Measurements from ENCODE around the gene PLSCR1. TPM values are rescaled to one million over a fixed set of nuclear protein-coding genes. Genes with fewer than 3 reads are reported as not detected.

PLSCR1 gene
- polyA plus RNA-seq, 1 experiment, result 40.4 TPM

GRCh38 chr3:146466604-146467003 lies 77.8 kb downstream of the PLSCR1 start:
- TF ChIP-seq, protein P1, sequence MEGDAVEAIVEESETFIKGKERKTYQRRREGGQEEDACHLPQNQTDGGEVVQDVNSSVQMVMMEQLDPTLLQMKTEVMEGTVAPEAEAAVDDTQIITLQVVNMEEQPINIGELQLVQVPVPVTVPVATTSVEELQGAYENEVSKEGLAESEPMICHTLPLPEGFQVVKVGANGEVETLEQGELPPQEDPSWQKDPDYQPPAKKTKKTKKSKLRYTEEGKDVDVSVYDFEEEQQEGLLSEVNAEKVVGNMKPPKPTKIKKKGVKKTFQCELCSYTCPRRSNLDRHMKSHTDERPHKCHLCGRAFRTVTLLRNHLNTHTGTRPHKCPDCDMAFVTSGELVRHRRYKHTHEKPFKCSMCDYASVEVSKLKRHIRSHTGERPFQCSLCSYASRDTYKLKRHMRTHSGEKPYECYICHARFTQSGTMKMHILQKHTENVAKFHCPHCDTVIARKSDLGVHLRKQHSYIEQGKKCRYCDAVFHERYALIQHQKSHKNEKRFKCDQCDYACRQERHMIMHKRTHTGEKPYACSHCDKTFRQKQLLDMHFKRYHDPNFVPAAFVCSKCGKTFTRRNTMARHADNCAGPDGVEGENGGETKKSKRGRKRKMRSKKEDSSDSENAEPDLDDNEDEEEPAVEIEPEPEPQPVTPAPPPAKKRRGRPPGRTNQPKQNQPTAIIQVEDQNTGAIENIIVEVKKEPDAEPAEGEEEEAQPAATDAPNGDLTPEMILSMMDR (IDR thresholded peaks at IDR 0.05; ENCODE audit: low read depth, low read length), result no peak
- no peak for DNase-seq (ENCODE audit: low read depth, low spot score)
- POLR2A ChIA-PET, result no interaction called here

GRCh38 chr3:146465693-146466465 lies 78.5 kb downstream of the PLSCR1 start:
- CTCF ChIA-PET, result no interaction called here
- no peak for DNase-seq (ENCODE audit: low read depth, low spot score)

More at GRCh38 chr3:146466604-146467003, 77.8 kb downstream of the PLSCR1 start:
- CTCF ChIA-PET, result no interaction called here
- H3K9me3 ChIP-seq (ENCODE audit: control insufficient read depth, insufficient read depth, low read length), result peaks cover 6% of the 10 kb centered on the region; the same call in 1 of the 2 replicates
- no peak overlapping the region for H3K4me3 ChIP-seq (ENCODE audit: low read depth, low read length)
- H3K27me3 ChIP-seq (ENCODE audit: control insufficient read depth, insufficient read depth, low read length), result no peaks in the 10 kb centered on the region
- no peak overlapping the region for H3K27ac ChIP-seq (ENCODE audit: low read depth, low read length)

More at GRCh38 chr3:146465693-146466465, 78.5 kb downstream of the PLSCR1 start:
- POLR2A ChIA-PET, result no interaction called here
- no peak overlapping the region for H3K27ac ChIP-seq (ENCODE audit: low read depth, low read length)
- TF ChIP-seq, protein P1 (IDR thresholded peaks at IDR 0.05; ENCODE audit: low read depth, low read length), result no peak
- peaks cover 6% of the 10 kb centered on the region; the same call in 1 of the 2 replicates for H3K9me3 ChIP-seq (ENCODE audit: control insufficient read depth, insufficient read depth, low read length)
- no peak overlapping the region for H3K4me3 ChIP-seq (ENCODE audit: low read depth, low read length)
- H3K27me3 ChIP-seq (ENCODE audit: control insufficient read depth, insufficient read depth, low read length), result no peaks in the 10 kb centered on the region

Small RNAs within 50 kb of the gene (small RNA-seq; reads per million reads assigned to genes)
- not detected for gene RNU6-428P (ENCODE audit: insufficient read length, low read depth)

Other genes with a start within 250 kb of the PLSCR1 start
- not detected in 2 replicates for gene PLSCR2, start 75.0 kb downstream of the PLSCR1 start, polyA plus RNA-seq (2011; rRNA removed)
- gene PLSCR5, start 60.7 kb upstream of the PLSCR1 start, polyA plus RNA-seq (2011; rRNA removed), result not detected in 2 replicates